NCI-H345 treated with DMSO at 0.1 percent for 48 hours (cell line): ENCODE results near the gene IFT74.

Experiments
- DNase-seq: peaks from one replicate; lab custom pipeline; 2025; ENCODE audit not compliant: unreplicated experiment; lab: John Stamatoyannopoulos, UW

Gene IFT74

DNA sequence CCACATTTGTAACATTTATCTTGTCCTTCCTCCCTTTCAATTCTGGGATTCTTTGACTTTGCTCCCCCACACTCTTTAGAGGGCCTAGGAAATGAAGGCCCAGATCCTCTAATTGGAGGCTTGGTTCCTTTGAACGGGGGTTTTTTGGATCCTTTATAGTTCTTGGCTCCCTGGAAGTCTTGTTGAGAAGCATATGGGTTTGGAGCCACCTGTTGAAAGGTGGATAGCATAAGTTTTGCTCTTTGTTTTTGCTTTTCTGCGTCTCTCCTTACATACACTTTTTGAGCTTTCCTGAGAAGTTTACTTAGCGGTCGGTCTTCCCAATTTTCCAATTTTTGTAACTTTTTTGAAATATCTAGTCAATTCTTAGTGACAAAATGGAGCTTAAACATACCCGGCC, 17.8 kb downstream of the IFT74 start:
- no peak for DNase-seq

DNA sequence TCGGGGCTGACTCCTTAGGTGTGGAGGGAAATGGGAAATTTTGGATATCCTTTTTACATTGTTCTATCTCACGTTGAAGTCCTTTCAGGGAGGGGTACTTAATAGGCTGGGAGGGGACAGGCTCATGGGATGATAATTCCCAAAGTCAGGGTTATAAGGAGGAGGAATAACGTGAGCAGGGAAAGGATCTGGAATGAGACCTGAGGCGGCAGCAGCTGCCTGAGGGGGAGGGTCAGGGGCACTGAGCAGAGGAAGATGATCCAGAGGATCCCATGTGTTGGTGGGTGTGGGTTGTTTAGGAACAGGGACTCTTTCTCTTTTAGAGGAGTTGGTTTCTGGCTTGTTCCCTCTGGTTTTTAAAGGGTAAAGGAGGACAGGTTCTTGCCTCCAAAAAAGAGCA, 18.7 kb downstream of the IFT74 start:
- no peak for DNase-seq

GRCh38 chr9:26975728-26976707, 19.8 kb downstream of the IFT74 start:
- no peak for DNase-seq

DNA sequence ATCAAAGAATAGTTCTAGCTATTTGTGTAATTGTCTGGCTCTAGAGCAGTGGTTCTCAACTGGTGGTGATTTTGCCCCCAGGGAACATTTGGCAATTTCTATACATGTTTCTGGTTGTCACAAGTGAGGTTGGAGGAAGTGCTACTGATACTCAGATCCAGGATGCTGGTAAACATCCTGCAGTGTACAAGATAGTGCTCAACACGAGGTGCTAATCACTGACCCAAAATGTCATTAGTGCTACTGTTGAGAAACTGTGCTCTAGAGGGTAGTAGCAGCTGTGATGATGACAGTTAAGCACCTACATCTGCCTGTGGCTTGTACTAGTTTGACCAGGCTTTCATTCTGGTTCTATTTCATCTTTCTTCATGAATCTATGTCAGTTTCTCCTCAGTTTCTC, 27.1 kb downstream of the IFT74 start:
- no peak for DNase-seq

GRCh38 chr9:26995810-26996209, 39.6 kb downstream of the IFT74 start:
- DNase-seq = no peak

DNA sequence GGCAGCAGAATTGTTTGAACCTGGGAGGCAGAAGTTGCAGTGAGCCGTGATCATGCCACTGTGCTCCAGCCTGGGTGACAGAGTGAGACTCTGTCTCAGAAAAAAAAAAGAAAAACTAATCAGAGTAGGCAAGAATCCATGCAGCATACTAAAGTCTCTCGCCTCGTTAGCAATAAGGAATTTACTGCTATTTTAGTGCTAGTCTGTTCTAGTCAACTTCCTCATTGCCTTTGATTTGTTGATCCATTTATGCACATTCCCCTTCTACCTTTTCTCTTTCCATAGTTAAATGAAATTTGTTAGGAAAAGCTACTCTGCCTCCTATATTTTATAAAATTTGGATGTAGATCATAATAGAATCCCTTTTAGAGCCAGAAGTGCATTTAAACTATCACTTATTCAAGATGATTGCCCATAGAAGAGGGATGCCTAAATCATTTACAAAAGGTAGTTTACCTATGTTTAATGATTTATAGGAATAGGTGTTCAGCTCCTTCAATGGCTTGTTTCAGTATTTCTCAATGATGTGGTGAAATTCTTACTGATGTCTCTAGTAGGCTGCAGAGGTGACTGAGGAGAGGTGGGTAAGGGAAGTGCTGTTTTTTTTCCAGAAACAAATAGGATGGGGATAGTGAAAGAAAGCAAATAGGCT, 47.3 kb downstream of the IFT74 start:
- no peak for DNase-seq

GRCh38 chr9:27005491-27005890, 49.3 kb downstream of the IFT74 start, which contains the start of gene LRRC19:
TSS of gene LRRC19 (minus strand) at chr9:27005672. CDS start at chr9:26999694, 5,978 bp downstream.
- no peak for DNase-seq

DNA sequence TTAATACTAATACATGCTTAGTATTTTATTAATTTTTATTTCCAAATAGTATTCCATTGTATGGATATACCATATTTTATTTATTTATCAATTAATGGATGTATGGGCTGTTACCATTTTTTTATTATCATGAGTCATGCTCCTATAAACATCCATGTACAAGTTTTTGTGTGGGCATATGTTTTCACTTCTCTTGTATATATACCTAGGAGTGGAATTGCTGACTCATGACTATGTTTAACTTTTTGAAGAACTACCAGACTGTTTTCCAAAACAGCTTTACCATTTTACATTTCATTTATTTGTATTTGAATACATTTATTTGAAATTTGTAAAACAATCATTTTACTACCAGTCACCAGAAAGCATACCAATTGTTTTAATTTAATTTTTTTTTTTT, 63.4 kb downstream of the IFT74 start:
- no peak for DNase-seq

- DNase-seq = no peak
These were observed 66.7 kb downstream of the IFT74 start for GRCh38 chr9:27022920-27023319.

- DNase-seq = no peak
These were observed 73.0 kb downstream of the IFT74 start for GRCh38 chr9:27029186-27029585.

DNA sequence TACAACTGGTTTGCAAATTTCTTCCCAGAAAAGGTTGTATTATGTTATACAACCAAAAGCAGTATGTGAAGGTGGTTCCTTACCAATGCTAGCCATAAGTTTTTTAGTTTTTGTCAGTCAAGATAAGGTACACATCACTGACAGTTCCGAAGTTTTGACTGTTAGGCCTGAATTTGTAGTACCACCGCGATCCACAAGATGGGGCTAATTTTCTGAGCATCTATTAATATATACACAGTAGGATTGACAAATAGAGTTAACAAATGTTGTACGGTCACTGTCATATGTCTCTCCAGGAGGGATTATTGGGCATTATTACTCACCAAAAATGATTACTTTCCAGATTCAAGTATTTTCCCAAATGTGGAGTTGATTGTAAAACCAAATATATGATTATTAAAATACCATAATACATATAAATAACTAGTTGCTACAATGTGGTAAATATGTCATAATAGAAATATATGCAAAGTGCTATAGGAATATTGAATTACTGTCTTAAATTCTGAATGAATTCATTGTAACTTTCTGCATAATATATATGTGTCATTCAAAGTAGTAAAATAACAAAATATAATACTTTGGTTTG, 77.7 kb downstream of the IFT74 start:
- DNase-seq = peak; percentile 35

DNA sequence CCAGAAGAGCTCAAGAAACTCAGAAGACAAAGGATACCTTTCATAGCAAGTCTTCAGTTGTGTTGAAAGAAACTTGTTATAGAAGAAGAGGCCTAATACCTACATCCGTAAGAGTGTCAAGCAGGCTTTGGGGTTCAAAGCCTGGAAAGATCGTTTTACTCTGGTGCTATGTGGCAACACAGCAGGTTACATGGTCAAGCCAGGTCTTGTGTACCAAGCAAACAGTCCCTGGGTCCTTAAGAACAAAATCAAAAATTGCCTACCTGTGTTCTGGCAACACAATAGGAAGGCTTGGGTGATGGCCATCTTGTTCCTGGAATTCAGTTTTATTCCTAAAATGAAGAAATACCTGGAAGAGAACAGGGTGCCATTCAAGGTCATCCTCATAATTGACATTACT, 81.3 kb downstream of the IFT74 start:
- DNase-seq = no peak

- no peak for DNase-seq
These were observed 85.5 kb downstream of the IFT74 start for GRCh38 chr9:27041746-27042145.

DNA sequence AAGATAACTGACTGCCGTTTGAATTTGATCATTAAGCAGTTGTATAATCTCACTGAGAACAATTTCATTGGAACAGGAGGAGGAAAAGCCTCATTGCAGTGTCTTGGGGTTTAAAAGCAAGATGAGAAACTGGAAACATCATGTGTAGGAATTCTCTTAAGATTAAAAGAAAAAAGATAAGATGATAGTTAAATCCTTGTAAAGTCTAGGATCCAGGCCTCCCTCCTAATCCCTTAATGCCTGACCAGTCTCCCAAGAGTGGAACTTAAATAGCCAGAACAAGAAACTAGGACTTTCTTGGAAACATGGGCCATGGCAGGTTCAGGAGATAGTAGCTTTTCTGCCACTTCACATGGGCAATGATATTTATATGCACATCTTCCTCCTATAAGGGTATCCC, 86.3 kb downstream of the IFT74 start:
- no peak for DNase-seq

GRCh38 chr9:27043176-27043575, 87.0 kb downstream of the IFT74 start:
- DNase-seq = no peak

DNA sequence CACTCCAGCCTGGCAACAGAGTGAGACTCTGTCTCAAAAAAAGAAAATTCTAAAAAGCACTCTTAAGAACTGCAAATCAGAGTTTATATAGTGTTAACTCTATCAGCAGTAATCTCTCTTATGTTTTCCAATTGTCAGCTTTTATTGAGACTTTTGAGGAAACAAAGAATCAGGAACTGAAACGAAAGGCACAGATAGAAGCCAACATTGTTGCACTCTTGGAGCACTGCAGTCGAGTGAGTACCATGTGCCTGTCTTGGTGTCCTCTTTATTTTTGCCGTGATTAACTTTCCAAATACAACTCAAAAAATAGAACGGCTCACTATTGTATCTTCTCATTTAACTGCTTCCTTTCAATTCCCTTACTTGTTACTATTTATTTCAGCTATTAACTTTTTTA, 90.9 kb downstream of the IFT74 start:
- no peak for DNase-seq

DNA sequence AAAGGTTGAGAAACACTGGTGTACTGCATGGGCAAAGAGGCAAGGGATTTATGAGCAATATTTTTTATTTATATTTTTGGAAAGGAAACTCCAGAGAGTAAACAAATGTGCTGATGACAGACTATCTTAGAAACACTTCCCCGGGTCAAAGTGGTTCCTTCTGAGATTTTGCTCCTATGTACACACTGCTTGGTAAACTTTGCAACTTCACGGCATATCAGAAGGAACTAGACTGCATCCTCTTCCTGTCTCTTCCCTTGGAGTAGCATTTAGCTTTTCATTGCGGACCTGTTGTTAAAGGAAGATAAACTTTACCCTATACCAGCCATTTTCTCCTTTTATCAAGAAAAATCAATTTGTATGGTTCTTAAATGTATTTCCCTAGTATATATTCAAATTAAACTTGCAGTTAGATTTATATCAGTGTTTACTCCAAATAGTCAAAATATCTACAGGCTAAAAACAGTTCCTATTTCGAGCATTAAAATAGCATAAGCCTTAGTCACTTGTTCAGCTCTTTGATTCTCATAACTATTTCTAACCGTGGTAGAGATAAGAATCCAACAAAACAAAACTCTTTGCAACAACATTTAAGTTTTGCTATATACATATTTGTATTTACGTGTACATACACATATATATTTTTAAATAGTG, 97.3 kb downstream of the IFT74 start:
- DNase-seq = no peak

GRCh38 chr9:27054125-27054524, 97.9 kb downstream of the IFT74 start:
- no peak for DNase-seq

DNA sequence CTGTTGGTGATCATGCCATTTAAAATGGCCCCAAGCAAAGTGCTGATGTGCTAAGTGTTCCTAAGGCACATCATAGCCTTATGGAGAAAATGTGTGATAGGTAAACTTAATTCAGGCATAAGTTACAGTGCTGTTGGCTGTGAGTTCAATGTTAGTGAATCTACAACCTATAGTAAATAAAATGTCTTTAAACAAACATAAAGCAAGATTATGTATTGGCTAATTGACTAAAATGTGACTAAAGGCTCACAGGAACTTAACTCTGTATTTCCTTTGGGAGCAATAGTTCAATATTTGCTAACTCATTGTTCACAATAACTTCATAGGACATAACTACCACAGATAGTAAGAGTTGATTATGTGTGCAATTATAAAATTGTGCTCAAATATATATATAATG, 98.6 kb downstream of the IFT74 start:
- DNase-seq = no peak

DNA sequence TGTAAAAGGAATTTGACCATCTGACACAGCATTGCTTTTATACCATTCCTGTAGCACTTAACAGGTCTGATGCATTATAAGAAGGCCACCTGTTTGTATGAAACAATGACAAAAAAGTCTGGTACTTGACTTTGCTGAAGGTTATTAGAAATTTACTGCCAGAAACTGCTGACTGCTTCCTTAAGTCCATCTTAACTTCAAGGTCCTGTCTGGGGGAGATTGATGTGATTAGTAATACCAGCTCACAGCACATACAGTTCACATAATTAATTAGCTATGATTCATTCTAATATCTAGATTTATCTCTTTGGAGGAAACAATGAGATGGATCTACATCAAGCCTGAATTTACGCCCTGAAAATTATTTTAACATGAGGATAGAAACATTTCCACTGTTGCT, 103.2 kb downstream of the IFT74 start:
- no peak for DNase-seq

GRCh38 chr9:27059907-27060306, 103.7 kb downstream of the IFT74 start:
- no peak for DNase-seq
